TTC549 (cell line): ENCODE measurements around the gene GSG1L.
"Not testable (repeated sequence)": the region's sequence is repeated elsewhere in the genome, so short reads cannot be mapped to it uniquely, and the experiment has no call there.

Experiments used
- FAIRE-seq: peaks from 2 replicates; lab custom pipeline; 2012; peaks lifted over from hg19 to GRCh38; lab: Jason Lieb, UNC

GSG1L gene

GRCh38 chr16:27980076-27980775 lies 83.3 kb downstream of the GSG1L start:
- FAIRE-seq = no peak

GRCh38 chr16:27979668-27980067 lies 83.8 kb downstream of the GSG1L start:
- not testable (repeated sequence) for FAIRE-seq

GRCh38 chr16:27978876-27979275 lies 84.6 kb downstream of the GSG1L start:
- FAIRE-seq = no peak

- FAIRE-seq = no peak
These were observed 85.5 kb downstream of the GSG1L start for GRCh38 chr16:27977966-27978365.

- no peak for FAIRE-seq
These were observed 86.5 kb downstream of the GSG1L start for GRCh38 chr16:27976990-27977389.

- FAIRE-seq = no peak
These were observed 88.5 kb downstream of the GSG1L start for GRCh38 chr16:27974896-27975540.

GRCh38 chr16:27973678-27974077 lies 89.8 kb downstream of the GSG1L start:
- no peak for FAIRE-seq

GRCh38 chr16:27972500-27972899 lies 91.0 kb downstream of the GSG1L start:
- no peak for FAIRE-seq

- FAIRE-seq = no peak
These were observed 93.9 kb downstream of the GSG1L start for GRCh38 chr16:27969574-27969973.

GRCh38 chr16:27967169-27967568 lies 96.3 kb downstream of the GSG1L start:
- no peak for FAIRE-seq

- FAIRE-seq = no peak
These were observed 96.8 kb downstream of the GSG1L start for GRCh38 chr16:27966756-27967155.

- no peak for FAIRE-seq
These were observed 97.7 kb downstream of the GSG1L start for GRCh38 chr16:27965801-27966200.

- no peak for FAIRE-seq
These were observed 100.0 kb downstream of the GSG1L start for GRCh38 chr16:27963471-27963965.

- no peak for FAIRE-seq
These were observed 101.3 kb downstream of the GSG1L start for GRCh38 chr16:27962197-27962596.

GRCh38 chr16:27961296-27961620 lies 102.3 kb downstream of the GSG1L start:
- no peak for FAIRE-seq

- FAIRE-seq = no peak
These were observed 102.8 kb downstream of the GSG1L start for GRCh38 chr16:27960619-27961295.

GRCh38 chr16:27959914-27960313 lies 103.6 kb downstream of the GSG1L start:
- no peak for FAIRE-seq

GRCh38 chr16:27954191-27954590 lies 109.3 kb downstream of the GSG1L start:
- FAIRE-seq = no peak

GRCh38 chr16:27952811-27953210 lies 110.7 kb downstream of the GSG1L start:
- FAIRE-seq = no peak

GRCh38 chr16:27951489-27952120 lies 111.9 kb downstream of the GSG1L start:
- FAIRE-seq = no peak

GRCh38 chr16:27950206-27950887 lies 113.2 kb downstream of the GSG1L start:
- FAIRE-seq = no peak

GRCh38 chr16:27947696-27948095 lies 115.8 kb downstream of the GSG1L start:
- FAIRE-seq = no peak
